ENCODE results near the gene KLC1.

DNA sequence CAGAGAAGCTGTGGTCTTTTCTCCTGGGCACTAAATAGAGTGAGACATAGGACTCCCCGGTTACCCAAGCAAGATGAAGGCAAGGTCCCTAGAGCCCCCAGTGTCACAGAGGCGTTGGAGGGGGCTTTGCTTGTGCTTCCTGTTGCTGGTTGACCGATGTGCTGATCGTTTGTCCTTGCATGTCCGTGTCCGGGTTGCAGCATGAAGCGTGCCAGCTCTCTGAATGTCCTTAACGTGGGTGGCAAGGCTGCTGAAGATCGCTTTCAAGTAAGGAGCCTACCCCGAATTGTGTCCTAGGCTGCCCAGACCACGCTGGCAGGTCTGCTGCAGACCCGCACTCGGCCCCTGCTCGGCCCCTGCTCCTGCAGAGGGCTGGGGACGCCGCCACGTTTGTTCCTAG lies 63.1 kb downstream of the KLC1 start:
- TF ChIP-seq, protein P1, sequence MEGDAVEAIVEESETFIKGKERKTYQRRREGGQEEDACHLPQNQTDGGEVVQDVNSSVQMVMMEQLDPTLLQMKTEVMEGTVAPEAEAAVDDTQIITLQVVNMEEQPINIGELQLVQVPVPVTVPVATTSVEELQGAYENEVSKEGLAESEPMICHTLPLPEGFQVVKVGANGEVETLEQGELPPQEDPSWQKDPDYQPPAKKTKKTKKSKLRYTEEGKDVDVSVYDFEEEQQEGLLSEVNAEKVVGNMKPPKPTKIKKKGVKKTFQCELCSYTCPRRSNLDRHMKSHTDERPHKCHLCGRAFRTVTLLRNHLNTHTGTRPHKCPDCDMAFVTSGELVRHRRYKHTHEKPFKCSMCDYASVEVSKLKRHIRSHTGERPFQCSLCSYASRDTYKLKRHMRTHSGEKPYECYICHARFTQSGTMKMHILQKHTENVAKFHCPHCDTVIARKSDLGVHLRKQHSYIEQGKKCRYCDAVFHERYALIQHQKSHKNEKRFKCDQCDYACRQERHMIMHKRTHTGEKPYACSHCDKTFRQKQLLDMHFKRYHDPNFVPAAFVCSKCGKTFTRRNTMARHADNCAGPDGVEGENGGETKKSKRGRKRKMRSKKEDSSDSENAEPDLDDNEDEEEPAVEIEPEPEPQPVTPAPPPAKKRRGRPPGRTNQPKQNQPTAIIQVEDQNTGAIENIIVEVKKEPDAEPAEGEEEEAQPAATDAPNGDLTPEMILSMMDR (conservative IDR thresholded peaks at IDR 0.05; ENCODE audit: low read depth, low read length) = no peak
- TF ChIP-seq EZH2 (IDR thresholded peaks at IDR 0.05; ENCODE audit: borderline replicate concordance, low read depth, low read length, poor library complexity, severe bottlenecking) = no peak
